Adrenal gland (tissue), 5 donors: Measurements from ENCODE around the gene HS3ST5.

Source experiments
- POLR2A ChIP-seq, 2 donors: fragments of 450-650 bp; IDR thresholded peaks; one replicate each; pipeline ENCODE4 v1.6.1; 2017; ENCODE audit warnings: antibody characterized with exemption in 2 of 2, mild to moderate bottlenecking in 2 of 2, moderate library complexity in 1 of 2
- TF ChIP-seq, protein P1 (sequence below), 6 experiments: fragments of 450-650 bp in 4 of 6; fragments of 200-600 bp in 2 of 6; sonication (generic) in 1 of 6; IDR thresholded peaks; 1 replicate in 5 of 6; 2 replicates in 1 of 6; pipeline versions ENCODE4 v1.5.1 to v1.8.0; 2016 to 2021; ENCODE audit warnings: antibody characterized with exemption in 6 of 6, mild to moderate bottlenecking in 2 of 6, moderate library complexity in 1 of 6
- donor health status: DM: no; HTN: no; CAD: no.

DNA sequence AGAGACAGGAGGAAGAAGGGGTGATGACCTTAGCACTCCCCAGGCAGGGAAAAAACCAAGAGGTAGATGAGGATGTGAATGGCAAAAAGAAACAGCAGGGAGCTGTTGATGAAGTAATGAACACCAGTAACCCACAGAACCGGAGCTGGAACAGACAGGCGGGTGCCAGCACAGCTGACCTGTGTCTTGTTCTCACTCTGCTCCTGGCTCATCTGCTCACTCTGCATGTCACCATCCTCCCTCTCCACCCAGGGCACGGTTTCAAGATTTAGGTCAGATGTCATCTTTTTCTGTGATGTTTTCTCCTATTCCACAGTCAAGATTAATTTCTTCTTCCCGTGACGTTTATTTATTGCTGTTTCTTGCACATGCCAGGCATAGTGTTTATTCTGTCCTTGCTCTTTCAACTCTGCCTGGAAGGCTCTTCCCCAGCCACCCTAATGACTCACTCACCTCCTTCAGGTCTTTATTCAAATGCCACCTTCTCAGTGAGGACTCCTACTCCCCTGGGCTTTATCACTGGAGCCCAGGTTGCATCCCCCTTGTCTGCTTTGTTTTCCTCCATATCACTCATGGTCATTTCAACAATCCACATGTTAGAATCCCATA is 207.4 kb downstream of the HS3ST5 start:
- TF ChIP-seq, protein P1, sequence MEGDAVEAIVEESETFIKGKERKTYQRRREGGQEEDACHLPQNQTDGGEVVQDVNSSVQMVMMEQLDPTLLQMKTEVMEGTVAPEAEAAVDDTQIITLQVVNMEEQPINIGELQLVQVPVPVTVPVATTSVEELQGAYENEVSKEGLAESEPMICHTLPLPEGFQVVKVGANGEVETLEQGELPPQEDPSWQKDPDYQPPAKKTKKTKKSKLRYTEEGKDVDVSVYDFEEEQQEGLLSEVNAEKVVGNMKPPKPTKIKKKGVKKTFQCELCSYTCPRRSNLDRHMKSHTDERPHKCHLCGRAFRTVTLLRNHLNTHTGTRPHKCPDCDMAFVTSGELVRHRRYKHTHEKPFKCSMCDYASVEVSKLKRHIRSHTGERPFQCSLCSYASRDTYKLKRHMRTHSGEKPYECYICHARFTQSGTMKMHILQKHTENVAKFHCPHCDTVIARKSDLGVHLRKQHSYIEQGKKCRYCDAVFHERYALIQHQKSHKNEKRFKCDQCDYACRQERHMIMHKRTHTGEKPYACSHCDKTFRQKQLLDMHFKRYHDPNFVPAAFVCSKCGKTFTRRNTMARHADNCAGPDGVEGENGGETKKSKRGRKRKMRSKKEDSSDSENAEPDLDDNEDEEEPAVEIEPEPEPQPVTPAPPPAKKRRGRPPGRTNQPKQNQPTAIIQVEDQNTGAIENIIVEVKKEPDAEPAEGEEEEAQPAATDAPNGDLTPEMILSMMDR (IDR thresholded peaks at IDR 0.05) = no peak
- TF ChIP-seq POLR2A (IDR thresholded peaks at IDR 0.05) = no peak
